ENCODE measurements around the gene RNF157.

GRCh38 chr17:76157759-76158158, 82.5 kb downstream of the RNF157 start:
- no peak for TF ChIP-seq FOXP2 (optimal IDR thresholded peaks at IDR 0.05; ENCODE audit: control extremely low read depth, extremely low read length, insufficient read depth)
- no peak for TF ChIP-seq EZH2 (IDR thresholded peaks at IDR 0.05)
